Measurements from ENCODE around the gene IGFLR1. TPM values are rescaled to one million over a fixed set of nuclear protein-coding genes. Genes with fewer than 3 reads are reported as not detected.

The IGFLR1 gene
- total RNA-seq, 1 donor from 2014 or later: 35.2 TPM

GRCh38 chr19:35713904-35714495, 28.3 kb downstream of the IGFLR1 start:
- intact Hi-C loops (cut with micrococcal nuclease): loop anchor here (1.0 to 10.0 kb wide), 5 partner anchors 12 to 401 kb away; partner anchors contain the start of genes HCST, NFKBID, OVOL3 and POLR2I

DNA sequence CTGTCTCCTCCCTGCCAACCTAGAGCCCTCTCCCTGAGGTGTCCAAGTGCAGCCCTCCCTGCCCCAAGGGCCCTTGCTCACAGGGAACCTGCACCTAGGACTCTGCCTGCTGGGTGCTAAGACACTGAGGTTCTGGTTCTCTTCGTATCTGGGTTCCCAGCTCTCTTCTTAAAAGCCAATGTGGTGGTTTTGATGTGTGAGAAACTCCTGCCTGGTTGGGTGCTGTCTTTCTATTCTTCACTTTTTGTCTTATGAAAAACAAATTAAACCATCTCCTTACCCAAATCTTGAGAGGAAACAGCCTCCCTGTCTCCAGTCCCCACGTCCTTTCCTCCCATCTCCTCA, 28.8 kb downstream of the IGFLR1 start:
- intact Hi-C loops (cut with micrococcal nuclease): loop anchor here (1.0 to 10.0 kb wide), 5 partner anchors 11 to 401 kb away; partner anchors contain the start of genes HCST, NFKBID, OVOL3 and POLR2I

GRCh38 chr19:35712567-35713505, 29.4 kb downstream of the IGFLR1 start:
- intact Hi-C loops (cut with micrococcal nuclease): loop anchor here (1.0 to 10.0 kb wide), 5 partner anchors 11 to 402 kb away; partner anchors contain the start of genes HCST, NFKBID, OVOL3 and POLR2I

GRCh38 chr19:35710784-35711723, 31.2 kb downstream of the IGFLR1 start:
- intact Hi-C loops (cut with micrococcal nuclease): loop anchor here (5.0 to 10.0 kb wide), 2 partner anchors 191 to 404 kb away; partner anchors contain the start of genes HCST, NFKBID, OVOL3 and POLR2I

GRCh38 chr19:35708391-35708790, 33.9 kb downstream of the IGFLR1 start:
- intact Hi-C loops (cut with micrococcal nuclease): no loop called here

- intact Hi-C loops (cut with micrococcal nuclease): loop anchor here (5.0 kb wide), 1 partner anchor 348 kb away; the partner anchor contains the start of genes THAP8 and WDR62
These were observed 38.0 kb downstream of the IGFLR1 start, which contains the start of gene ZBTB32 for GRCh38 chr19:35704218-35704617. TSS of gene ZBTB32 (plus strand) at chr19:35704558. CDS start at chr19:35714627, 10,069 bp downstream.

DNA sequence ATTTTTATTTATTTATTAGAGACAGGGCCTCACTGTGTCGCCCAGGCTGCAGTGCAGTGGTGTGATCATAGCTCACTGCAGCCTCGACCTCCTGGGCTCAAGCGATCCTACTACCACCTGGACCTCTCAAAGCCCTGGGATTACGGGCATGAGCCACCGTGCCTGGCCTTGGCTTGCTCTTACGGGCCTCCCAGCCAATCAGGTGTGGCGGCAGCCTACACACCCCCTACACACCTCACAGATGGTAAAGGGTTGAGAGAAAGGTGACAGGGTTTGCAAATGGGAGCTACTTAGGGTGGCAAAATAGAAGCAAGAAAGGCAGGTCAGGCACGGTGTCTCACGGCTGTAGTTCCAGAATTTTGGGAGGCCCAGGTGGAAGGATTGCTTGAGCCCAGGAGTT, 38.9 kb downstream of the IGFLR1 start:
- intact Hi-C loops (cut with micrococcal nuclease): loop anchor here (5.0 kb wide), 1 partner anchor 349 kb away; the partner anchor contains the start of genes THAP8 and WDR62

GRCh38 chr19:35702223-35703012, 39.8 kb downstream of the IGFLR1 start:
- intact Hi-C loops (cut with micrococcal nuclease): loop anchor here (1.0 to 5.0 kb wide), 3 partner anchors 11 to 350 kb away; partner anchors contain the start of genes THAP8 and WDR62

- intact Hi-C loops (cut with micrococcal nuclease): loop anchor here (10.0 kb wide), 1 partner anchor 168 kb away; the partner anchor contains the start of gene APLP1
These were observed 45.4 kb downstream of the IGFLR1 start for GRCh38 chr19:35696835-35697234.

GRCh38 chr19:35695895-35696422, 46.3 kb downstream of the IGFLR1 start:
- intact Hi-C loops (cut with micrococcal nuclease): loop anchor here (10.0 kb wide), 1 partner anchor 169 kb away; the partner anchor contains the start of gene APLP1

DNA sequence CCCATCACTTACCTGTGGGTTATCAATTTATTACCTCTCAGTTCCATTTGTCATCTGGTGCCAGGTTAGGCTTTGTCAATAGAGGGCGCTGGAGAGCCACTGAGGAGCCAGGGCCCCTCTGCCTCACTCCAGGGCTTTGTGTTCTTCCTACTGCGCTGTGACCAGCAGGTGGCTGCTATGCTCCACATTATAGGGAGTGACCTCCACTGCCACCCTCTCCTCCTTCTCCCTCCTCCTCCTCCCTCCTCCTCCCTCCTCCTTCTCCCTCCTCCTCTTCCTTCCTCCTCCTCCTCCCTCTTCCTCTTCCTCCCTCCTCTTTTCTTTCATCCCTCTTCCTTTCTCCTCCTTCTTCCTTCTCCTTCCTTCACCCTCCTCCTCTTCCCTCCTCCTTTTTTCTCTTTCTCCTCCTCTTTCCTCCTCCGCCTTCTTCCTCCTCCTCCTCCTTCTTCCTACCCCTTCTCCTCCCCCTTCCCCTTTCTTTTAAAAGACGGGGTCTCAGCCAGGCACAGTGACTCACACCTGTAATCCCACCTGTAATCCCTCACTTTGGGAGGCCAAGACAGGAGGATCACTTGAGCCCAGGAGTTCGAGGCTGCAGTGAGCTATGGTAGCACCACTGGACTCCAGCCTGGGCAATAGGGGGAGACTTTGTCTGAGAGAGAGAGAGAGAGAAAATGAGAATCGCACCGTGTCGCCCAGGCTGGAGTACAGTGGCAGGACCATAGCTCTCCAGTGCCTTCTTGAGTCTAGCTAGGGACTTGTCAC, 48.2 kb downstream of the IGFLR1 start:
- intact Hi-C loops (cut with micrococcal nuclease): loop anchor here (1.0 to 10.0 kb wide), 6 partner anchors 23 to 237 kb away; partner anchors contain the start of genes APLP1 and TMEM147

- intact Hi-C loops (cut with micrococcal nuclease): loop anchor here (1.0 to 10.0 kb wide), 6 partner anchors 24 to 238 kb away; partner anchors contain the start of genes APLP1 and TMEM147
These were observed 48.8 kb downstream of the IGFLR1 start for GRCh38 chr19:35693422-35693821.

DNA sequence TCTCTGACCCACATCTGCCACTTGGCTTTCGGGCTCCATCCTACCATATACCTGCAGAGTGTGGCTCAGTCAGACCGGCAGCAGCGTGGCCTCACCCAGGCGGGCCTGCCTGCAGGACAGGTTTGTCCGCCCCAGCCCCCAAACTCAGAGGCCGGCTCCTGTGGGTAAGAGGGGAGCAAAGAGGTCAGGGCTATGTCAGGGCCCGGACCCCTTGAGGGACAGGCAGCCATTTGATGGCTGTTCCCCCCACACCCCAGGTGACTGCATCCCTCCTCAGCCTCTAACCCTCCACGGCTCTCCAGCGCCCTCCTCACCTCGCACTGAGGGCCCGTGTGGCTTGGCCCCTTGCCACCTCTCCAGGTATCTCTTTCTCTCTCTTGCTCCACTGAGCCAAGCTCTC, 50.2 kb downstream of the IGFLR1 start:
- intact Hi-C loops (cut with micrococcal nuclease): loop anchor here (2.0 to 10.0 kb wide), 3 partner anchors 49 to 173 kb away; partner anchors contain the start of genes APLP1 and TMEM147

DNA sequence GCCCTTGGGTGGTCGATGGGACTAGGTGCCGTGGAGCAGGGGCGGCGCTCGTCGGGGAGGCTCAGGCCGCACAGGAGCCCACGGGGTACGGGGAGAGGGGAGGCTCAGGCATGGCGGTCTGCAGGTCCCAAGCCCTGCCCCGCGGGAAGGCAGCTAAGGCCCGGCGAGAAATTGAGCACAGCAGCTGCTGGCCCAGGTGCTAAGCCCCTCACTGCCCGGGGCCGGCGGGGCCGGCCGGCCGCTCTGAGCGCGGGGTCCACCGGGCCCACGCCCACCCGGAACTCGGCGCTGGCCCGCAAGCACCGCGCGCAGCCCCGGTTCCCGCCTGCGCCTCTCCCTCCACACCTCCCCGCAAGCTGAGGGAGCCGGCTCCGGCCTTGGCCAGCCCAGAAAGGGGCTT, 51.1 kb downstream of the IGFLR1 start:
- intact Hi-C loops (cut with micrococcal nuclease): loop anchor here (5.0 to 10.0 kb wide), 2 partner anchors 144 to 174 kb away; partner anchors contain the start of genes APLP1 and TMEM147

DNA sequence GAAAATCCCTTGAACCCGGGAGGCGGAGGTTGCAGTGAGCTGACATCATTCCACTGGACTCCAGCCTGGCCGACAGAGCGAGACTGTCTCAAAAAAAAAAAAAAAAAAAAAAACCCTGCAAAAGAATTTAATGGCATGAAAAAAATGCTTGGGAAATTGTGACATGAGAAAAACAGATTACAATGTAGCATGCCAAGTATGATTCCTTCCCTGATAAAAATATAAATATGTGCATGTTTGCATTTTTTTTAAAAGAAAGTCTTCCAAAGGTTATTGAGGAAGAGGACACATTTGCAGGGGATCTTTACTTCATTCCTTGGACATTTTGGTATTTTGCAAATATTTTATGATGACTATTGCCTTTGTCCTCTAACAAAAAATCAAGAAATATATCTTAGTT, 52.4 kb downstream of the IGFLR1 start:
- intact Hi-C loops (cut with micrococcal nuclease): loop anchor here (5.0 to 10.0 kb wide), 2 partner anchors 143 to 175 kb away; partner anchors contain the start of genes APLP1 and TMEM147

All from T-helper 2 cell treated with Interferon-gamma antibody and Interleukin-4, amounts not matched to agents 100 ng/mL and 5 ng/mL, for 36 hours (primary cell).